Sigmoid colon (tissue), 7 donors: ENCODE measurements around the gene ADCY3. TPM values are rescaled to one million over a fixed set of nuclear protein-coding genes. Genes with fewer than 3 reads are reported as not detected.

Experiments
- DNase-seq: peaks from one replicate; pipeline ENCODE4 v3.0.0-alpha.2; 2019
- H3K27ac ChIP-seq, 4 donors: fragments of 200-600 bp; sonication (generic); one replicate each; pipeline ENCODE4 v1.5.1; 2016 to 2019; ENCODE audit warnings: mild to moderate bottlenecking in 1 of 4
- H3K27me3 ChIP-seq, 3 donors: fragments of 200-600 bp; sonication (generic); one replicate each; pipeline ENCODE4 v1.5.1; 2019; ENCODE audit warnings: mild to moderate bottlenecking in 1 of 3
- H3K36me3 ChIP-seq, 4 donors: fragments of 200-600 bp; sonication (generic); one replicate each; pipeline ENCODE4 v1.5.1; 2016 to 2019
- H3K4me1 ChIP-seq, 4 donors: fragments of 200-600 bp; sonication (generic); one replicate each; pipeline ENCODE4 v1.5.1; 2017 to 2019
- H3K4me3 ChIP-seq, 4 donors: fragments of 200-600 bp; sonication (generic); one replicate each; pipeline ENCODE4 v1.5.1; 2017 to 2019; ENCODE audit warnings: mild to moderate bottlenecking in 2 of 4, moderate library complexity in 1 of 4
- H3K9me3 ChIP-seq, 4 donors: fragments of 200-600 bp in 3 of 4; sonication (generic) in 3 of 4; one replicate each; pipeline versions ENCODE4 v1.5.1 to v1.6.1; 2013 to 2019
- EP300 ChIP-seq, 4 donors: sonication (generic); formaldehyde crosslinking; IDR thresholded peaks; one replicate each; pipeline ENCODE4 v1.6.1; 2017; ENCODE audit warnings: antibody characterized with exemption in 4 of 4
- POLR2A ChIP-seq, 2 donors: fragments of 450-650 bp; IDR thresholded peaks; one replicate each; pipeline ENCODE4 v1.6.1; 2016; ENCODE audit warnings: antibody characterized with exemption in 2 of 2, mild to moderate bottlenecking in 2 of 2, moderate library complexity in 2 of 2
- POLR2AphosphoS5 ChIP-seq, 4 donors: sonication (generic); formaldehyde crosslinking; IDR thresholded peaks; one replicate each; pipeline ENCODE4 v1.6.1; 2017; ENCODE audit warnings: antibody characterized with exemption in 4 of 4
- WGBS, 2 donors: extraction: QIAGEN DNeasy Blood & Tissue Kit; methylation state at CpG; one replicate each; pipeline ENCODE4 v1.1.7; 2013; 5-methylcytosine and 5-hydroxymethylcytosine counted together
- intact Hi-C: fragments of 100-400 bp; cut with DNase I; formaldehyde crosslinking; loops from one replicate; pipeline ENCODE4 v1.15.1; 2023
- polyA plus RNA-seq, 3 donors: library from polyadenylated mRNA; stranded (reverse); fragments of 200-250 nt; gene quantifications; one replicate each; pipeline ENCODE4 v1.2.3, GENCODE V29; 2013
- total RNA-seq, 4 donors: library from RNA; depleted of rRNA; stranded (reverse); fragments of >200 nt; gene quantifications; one replicate each; pipeline ENCODE4 v1.1.0, GENCODE V29; 2016
- TF ChIP-seq, protein P1 (sequence below), 4 experiments: fragments of 450-650 bp in 3 of 4; fragments of 200-600 bp in 1 of 4; IDR thresholded peaks; one replicate each; pipeline ENCODE4 v1.5.1; 2016 to 2019; ENCODE audit warnings: antibody characterized with exemption in 4 of 4, mild to moderate bottlenecking in 3 of 4, moderate library complexity in 2 of 4
- donor health status: healthy with polysubstance abuse.
- donor health status: Bipolar disorder and iron deficiency.
- donor health status: healthy.

The ADCY3 gene
- total and polyA plus RNA-seq, 7 donors: 3.5 to 43.8 (median 17.5) TPM

DNA sequence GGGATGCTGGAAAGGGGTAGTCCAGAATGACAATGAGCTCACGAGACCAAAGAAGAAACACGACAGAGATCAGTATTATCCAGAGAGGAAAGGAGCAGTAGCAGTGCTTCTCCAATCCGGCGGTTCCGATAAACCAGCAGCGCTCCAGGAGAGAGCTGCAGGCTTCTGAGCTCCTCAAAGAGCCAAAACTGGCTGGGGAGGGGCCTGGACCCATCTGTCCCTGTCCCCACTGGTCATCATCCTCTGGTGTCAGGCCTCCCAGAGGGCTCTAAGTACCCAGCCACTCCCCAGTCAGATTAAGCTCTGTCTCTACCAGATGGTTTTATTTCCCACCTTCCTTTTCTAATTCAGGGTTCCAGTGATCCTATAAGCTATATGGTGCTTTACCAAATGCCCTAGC lies 28.5 kb upstream of the ADCY3 start:
- no peak overlapping the region for H3K4me3 ChIP-seq
- 95 to 96% methylated on average over 6 of the region's 6 CpGs for WGBS, 2 donors
- H3K9me3 ChIP-seq: no peaks in the 10 kb centered on the region
- H3K27me3 ChIP-seq: no peaks in the 10 kb centered on the region
- H3K36me3 ChIP-seq: peaks cover 0 to 70% (median 13%) of the 10 kb centered on the region in 4 donors
- no peaks in the 10 kb centered on the region for H3K4me1 ChIP-seq
- no peak for DNase-seq
- H3K27ac ChIP-seq: no peak overlapping the region
- intact Hi-C loops: no loop called here
- TF ChIP-seq, protein P1, sequence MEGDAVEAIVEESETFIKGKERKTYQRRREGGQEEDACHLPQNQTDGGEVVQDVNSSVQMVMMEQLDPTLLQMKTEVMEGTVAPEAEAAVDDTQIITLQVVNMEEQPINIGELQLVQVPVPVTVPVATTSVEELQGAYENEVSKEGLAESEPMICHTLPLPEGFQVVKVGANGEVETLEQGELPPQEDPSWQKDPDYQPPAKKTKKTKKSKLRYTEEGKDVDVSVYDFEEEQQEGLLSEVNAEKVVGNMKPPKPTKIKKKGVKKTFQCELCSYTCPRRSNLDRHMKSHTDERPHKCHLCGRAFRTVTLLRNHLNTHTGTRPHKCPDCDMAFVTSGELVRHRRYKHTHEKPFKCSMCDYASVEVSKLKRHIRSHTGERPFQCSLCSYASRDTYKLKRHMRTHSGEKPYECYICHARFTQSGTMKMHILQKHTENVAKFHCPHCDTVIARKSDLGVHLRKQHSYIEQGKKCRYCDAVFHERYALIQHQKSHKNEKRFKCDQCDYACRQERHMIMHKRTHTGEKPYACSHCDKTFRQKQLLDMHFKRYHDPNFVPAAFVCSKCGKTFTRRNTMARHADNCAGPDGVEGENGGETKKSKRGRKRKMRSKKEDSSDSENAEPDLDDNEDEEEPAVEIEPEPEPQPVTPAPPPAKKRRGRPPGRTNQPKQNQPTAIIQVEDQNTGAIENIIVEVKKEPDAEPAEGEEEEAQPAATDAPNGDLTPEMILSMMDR (IDR thresholded peaks at IDR 0.05): no peak

DNA sequence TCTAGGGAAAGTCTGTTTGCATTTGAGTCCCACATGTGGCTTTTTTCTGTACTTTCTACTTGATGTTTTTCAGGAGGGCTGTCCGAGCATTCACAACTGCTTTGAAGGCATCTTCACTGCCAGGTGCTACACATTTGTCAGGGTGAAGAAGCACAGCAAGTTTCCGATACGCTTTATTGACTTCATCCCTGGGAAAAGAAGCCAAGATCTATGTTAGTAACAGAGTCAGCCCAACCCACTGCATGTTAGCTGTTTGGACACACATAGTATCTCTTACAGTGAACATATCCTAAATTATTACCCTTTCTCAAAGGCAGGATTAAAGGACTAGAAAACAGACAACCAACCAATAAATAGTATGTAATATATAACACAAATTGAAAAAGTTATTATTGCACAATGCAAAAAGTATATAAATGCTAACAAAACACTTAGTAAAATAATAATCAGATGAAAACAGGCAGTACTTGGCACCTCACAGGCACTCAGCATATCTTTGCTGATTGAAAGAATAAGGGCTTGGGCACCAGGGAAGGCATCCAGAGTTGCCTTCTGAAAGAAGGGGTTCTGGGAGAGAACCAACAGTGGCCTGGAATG lies 27.6 kb upstream of the ADCY3 start:
- TF ChIP-seq POLR2AphosphoS5 (IDR thresholded peaks at IDR 0.05): no peak
- TF ChIP-seq, protein P1 (IDR thresholded peaks at IDR 0.05): no peak
- TF ChIP-seq EP300 (IDR thresholded peaks at IDR 0.05): no peak
- TF ChIP-seq POLR2A (IDR thresholded peaks at IDR 0.05): no peak
- H3K4me3 ChIP-seq: no peak overlapping the region
- H3K27me3 ChIP-seq: no peaks in the 10 kb centered on the region
- intact Hi-C loops: no loop called here
- H3K9me3 ChIP-seq: no peaks in the 10 kb centered on the region
- H3K36me3 ChIP-seq: peaks cover 0 to 61% (median 12%) of the 10 kb centered on the region in 4 donors
- no peak for DNase-seq
- WGBS, 2 donors: 95% methylated on average over 3 of the region's 3 CpGs
- H3K27ac ChIP-seq: no peak overlapping the region
- no peaks in the 10 kb centered on the region for H3K4me1 ChIP-seq

DNA sequence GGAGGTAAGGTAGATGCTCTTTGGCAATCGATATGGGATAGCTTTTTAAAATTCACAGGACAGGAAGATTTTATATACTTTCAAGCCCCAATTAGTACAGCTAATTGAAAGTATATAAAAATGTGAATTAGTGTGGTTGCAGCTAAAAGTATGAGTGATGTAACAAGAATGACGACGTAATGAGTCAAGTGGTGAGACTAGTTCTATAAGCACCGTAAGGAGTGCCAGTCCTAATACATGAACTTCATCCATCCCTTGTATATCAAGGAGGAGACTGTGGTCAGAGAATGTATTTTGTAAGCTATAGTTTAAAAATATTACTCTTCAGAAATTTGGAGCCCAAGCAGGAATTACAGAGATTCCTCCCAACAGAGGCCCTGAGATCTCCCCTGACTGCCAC lies 25.9 kb upstream of the ADCY3 start:
- H3K4me3 ChIP-seq: no peak overlapping the region
- peaks cover 0 to 44% (median 10%) of the 10 kb centered on the region in 4 donors for H3K36me3 ChIP-seq
- H3K27me3 ChIP-seq: no peaks in the 10 kb centered on the region
- intact Hi-C loops: no loop called here
- H3K4me1 ChIP-seq: no peaks in the 10 kb centered on the region
- H3K27ac ChIP-seq: no peak overlapping the region
- 93 to 98% methylated on average over 4 of the region's 4 CpGs for WGBS, 2 donors
- DNase-seq: no peak
- TF ChIP-seq POLR2A (IDR thresholded peaks at IDR 0.05) (no peak), POLR2AphosphoS5 (IDR thresholded peaks at IDR 0.05) (no peak), EP300 (IDR thresholded peaks at IDR 0.05) (no peak)
- TF ChIP-seq, protein P1 (IDR thresholded peaks at IDR 0.05): no peak
- H3K9me3 ChIP-seq: no peaks in the 10 kb centered on the region

DNA sequence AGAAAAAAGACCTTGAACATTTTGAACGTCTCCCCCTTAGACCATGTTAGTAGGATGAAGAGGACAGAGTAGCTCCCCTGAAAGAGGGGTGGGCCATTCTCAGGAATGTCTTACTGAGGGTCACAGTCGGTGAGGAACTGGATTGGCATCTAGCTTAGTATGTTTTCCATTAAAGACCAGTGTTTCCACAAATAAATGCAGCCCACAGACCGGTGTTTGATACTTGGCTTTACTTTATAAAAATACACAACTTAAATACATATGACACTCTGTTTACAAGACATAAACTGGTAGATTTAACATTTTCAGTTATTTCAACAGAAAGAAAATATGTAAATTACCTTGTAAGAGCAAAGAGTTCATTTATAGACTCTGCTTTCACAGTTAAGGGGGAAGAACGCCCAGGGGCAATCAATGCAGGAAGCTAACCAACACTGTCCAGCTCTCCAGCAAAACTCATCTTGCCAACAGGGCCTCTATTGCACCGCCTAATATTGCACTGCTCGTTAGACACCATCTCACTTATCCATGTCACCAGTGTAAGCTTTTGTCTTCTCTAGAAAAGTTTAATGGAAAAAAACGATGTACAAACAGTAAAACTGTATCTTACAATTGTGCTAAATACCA lies 23.5 kb upstream of the ADCY3 start:
- Histone ChIP-seq H3K4me3 (no peak overlapping the region), H3K4me1 (no peaks in the 10 kb centered on the region), H3K9me3 (no peaks in the 10 kb centered on the region), H3K27me3 (no peaks in the 10 kb centered on the region), H3K27ac (no peak overlapping the region), H3K36me3 (peaks cover 0 to 21% (median 7%) of the 10 kb centered on the region in 4 donors)
- TF ChIP-seq POLR2A (IDR thresholded peaks at IDR 0.05): no peak
- intact Hi-C loops: no loop called here
- 85 to 88% methylated on average over 7 of the region's 7 CpGs for WGBS, 2 donors
- no peak for DNase-seq

DNA sequence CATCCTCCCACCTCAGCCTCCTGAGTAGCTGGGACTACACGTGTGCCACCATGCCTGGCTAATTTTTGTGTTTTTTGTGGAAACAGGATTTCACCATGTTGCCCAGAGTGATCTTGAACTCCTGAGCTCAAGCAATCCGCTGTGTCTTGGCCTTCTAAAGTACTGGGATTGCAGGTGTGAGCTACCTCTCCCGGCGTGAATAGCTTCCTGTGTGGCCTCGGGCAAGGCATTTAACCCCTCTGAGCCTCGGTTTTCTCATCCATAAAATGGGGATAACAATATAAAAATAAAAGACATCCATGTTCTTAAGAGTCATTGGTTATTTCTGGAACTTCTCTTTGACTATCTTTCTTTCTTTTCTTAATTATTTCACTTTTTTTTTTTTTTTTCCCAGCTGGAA lies 19.3 kb upstream of the ADCY3 start:
- no peak for DNase-seq
- TF ChIP-seq EP300 (IDR thresholded peaks at IDR 0.05) (no peak), POLR2A (IDR thresholded peaks at IDR 0.05) (no peak), POLR2AphosphoS5 (IDR thresholded peaks at IDR 0.05) (no peak)
- TF ChIP-seq, protein P1 (IDR thresholded peaks at IDR 0.05): no peak
- Histone ChIP-seq H3K4me1 (no peaks in the 10 kb centered on the region), H3K27ac (no peak overlapping the region), H3K9me3 (no peaks in the 10 kb centered on the region), H3K27me3 (peaks cover 0 to 5% (median 0%) of the 10 kb centered on the region in 3 donors), H3K4me3 (no peak overlapping the region), H3K36me3 (no peaks in the 10 kb centered on the region)
- 90 to 91% methylated on average over 6 of the region's 6 CpGs for WGBS, 2 donors
- intact Hi-C loops: no loop called here
